GM21423 (cell line): Measurements from ENCODE around the gene ENTPD8.

Experiments
- ATAC-seq: cut with Tn5 transposase; IDR thresholded peaks from one replicate; pipeline ENCODE4 v1.9.1; 2021; ENCODE audit warnings: mild to moderate bottlenecking, moderate library complexity; ENCODE audit not compliant: unreplicated experiment

The ENTPD8 gene

GRCh38 chr9:137441289-137441934, at the start of gene ENTPD8:
ENTPD8 (minus strand) TSS chr9:137441357; CDS start chr9:137438285, 3,072 bp downstream.
- no peak for ATAC-seq

GRCh38 chr9:137490532-137491186, 49.5 kb upstream of the ENTPD8 start:
- ATAC-seq = no peak

GRCh38 chr9:137488906-137489305, 47.7 kb upstream of the ENTPD8 start:
- ATAC-seq = no peak

- no peak for ATAC-seq
These were observed 47.1 kb upstream of the ENTPD8 start for GRCh38 chr9:137488327-137488653.

GRCh38 chr9:137487454-137488326, 46.5 kb upstream of the ENTPD8 start:
- no peak for ATAC-seq

GRCh38 chr9:137486545-137487453, 45.6 kb upstream of the ENTPD8 start:
- ATAC-seq = no peak

- no peak for ATAC-seq
These were observed 45.0 kb upstream of the ENTPD8 start for GRCh38 chr9:137486141-137486490.

- ATAC-seq = no peak
These were observed 44.4 kb upstream of the ENTPD8 start for GRCh38 chr9:137485343-137486140.

- ATAC-seq = no peak
These were observed 43.6 kb upstream of the ENTPD8 start for GRCh38 chr9:137484551-137485315.

GRCh38 chr9:137482094-137482781, 41.1 kb upstream of the ENTPD8 start:
- no peak for ATAC-seq

- ATAC-seq = no peak
These were observed 39.8 kb upstream of the ENTPD8 start for GRCh38 chr9:137480686-137481683.

GRCh38 chr9:137479892-137480685, 38.9 kb upstream of the ENTPD8 start:
- ATAC-seq = no peak

- ATAC-seq = no peak
These were observed 38.1 kb upstream of the ENTPD8 start for GRCh38 chr9:137478962-137479861.

GRCh38 chr9:137478613-137478961, 37.4 kb upstream of the ENTPD8 start:
- ATAC-seq = no peak

GRCh38 chr9:137477778-137478612, 36.8 kb upstream of the ENTPD8 start:
- no peak for ATAC-seq
